ENCODE results near the gene UNC13C. TPM values are rescaled to one million over a fixed set of nuclear protein-coding genes. Genes with fewer than 3 reads are reported as not detected.

The UNC13C gene
- polyA plus RNA-seq, 1 experiment: not detected

DNA sequence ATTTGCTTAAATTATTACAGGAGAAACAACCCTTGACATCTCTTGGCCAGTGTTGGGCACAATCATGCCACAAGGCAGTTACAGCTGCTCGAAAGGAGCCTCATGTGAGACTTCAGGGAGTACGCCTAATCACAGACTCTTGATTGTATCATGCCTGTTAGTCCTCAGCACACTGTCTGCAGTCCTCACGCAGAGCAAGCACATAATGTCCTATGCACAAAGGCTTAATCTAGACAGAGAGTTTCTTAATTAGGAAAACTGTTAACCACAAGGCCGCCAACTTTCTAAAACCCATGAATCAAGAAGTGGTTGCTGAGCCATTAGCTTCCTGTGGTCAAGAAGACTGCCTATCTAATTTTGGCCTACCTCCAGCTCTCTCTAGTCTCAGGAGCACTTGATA lies 172.0 kb downstream of the UNC13C start:
- CTCF ChIA-PET: interaction anchor here (0.6 kb wide), 1 partner anchor 745 kb away, joined by 3 read pairs; no protein-coding TSS in a partner anchor
- no peaks in the 10 kb centered on the region for H3K27me3 ChIP-seq (ENCODE audit: control insufficient read depth, insufficient read depth, low read length)
- TF ChIP-seq, protein P1, sequence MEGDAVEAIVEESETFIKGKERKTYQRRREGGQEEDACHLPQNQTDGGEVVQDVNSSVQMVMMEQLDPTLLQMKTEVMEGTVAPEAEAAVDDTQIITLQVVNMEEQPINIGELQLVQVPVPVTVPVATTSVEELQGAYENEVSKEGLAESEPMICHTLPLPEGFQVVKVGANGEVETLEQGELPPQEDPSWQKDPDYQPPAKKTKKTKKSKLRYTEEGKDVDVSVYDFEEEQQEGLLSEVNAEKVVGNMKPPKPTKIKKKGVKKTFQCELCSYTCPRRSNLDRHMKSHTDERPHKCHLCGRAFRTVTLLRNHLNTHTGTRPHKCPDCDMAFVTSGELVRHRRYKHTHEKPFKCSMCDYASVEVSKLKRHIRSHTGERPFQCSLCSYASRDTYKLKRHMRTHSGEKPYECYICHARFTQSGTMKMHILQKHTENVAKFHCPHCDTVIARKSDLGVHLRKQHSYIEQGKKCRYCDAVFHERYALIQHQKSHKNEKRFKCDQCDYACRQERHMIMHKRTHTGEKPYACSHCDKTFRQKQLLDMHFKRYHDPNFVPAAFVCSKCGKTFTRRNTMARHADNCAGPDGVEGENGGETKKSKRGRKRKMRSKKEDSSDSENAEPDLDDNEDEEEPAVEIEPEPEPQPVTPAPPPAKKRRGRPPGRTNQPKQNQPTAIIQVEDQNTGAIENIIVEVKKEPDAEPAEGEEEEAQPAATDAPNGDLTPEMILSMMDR (IDR thresholded peaks at IDR 0.05; ENCODE audit: insufficient read depth, low read depth, low read length): no peak
- POLR2A ChIA-PET: no interaction called here
- DNase-seq (ENCODE audit: low read depth): no peak
- no peak overlapping the region for H3K4me3 ChIP-seq (ENCODE audit: low read depth, low read length)
- H3K36me3 ChIP-seq (ENCODE audit: control insufficient read depth, insufficient read depth, low read length): no peaks in the 10 kb centered on the region

DNA sequence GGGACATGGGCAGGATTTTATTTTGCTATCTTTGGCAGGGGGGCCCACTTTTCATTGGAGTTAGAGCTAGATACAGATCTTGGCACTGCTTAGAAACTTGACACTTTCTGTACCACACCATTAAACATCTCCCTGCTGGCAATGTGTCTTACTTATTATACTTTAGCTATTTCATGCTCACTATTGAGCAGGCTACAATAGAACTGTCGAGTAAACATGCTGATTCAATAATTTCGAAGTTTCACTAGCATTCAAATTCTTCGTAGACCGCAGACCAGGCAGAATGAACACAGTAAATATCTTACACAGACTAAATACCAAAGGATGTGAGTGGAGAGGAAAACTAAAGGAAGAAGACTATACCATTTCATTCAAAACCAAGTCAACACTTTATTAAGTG lies 180.8 kb downstream of the UNC13C start:
- TF ChIP-seq, protein P1 (IDR thresholded peaks at IDR 0.05; ENCODE audit: insufficient read depth, low read depth, low read length): no peak
- CTCF ChIA-PET: no interaction called here
- no peak for DNase-seq (ENCODE audit: low read depth)

DNA sequence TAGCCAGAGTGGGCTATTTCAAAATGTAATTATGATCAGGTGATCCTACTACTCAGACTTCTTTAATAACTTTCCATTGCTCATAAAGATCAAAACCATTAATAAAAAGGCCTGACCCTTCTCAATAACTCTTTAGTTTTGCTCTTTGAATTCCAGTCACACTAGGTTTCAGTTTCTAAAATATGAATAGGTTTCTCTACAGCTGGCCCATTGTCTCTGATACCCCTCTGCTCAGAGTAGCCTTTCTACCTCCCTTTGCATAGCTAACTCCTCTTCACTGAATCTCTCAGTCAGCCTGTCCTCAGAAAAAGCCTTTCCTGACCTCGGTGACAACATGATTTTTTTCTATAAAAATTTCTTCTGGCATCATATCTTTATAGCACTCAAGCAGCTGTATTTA lies 209.1 kb downstream of the UNC13C start:
- CTCF ChIA-PET: no interaction called here

More for the DNA sequence above, 180.8 kb downstream of the UNC13C start:
- Histone ChIP-seq H3K36me3 (ENCODE audit: control insufficient read depth, insufficient read depth, low read length) (no peaks in the 10 kb centered on the region), H3K4me3 (ENCODE audit: low read depth, low read length) (no peak overlapping the region), H3K27me3 (ENCODE audit: control insufficient read depth, insufficient read depth, low read length) (no peaks in the 10 kb centered on the region)
- POLR2A ChIA-PET: no interaction called here

DNA sequence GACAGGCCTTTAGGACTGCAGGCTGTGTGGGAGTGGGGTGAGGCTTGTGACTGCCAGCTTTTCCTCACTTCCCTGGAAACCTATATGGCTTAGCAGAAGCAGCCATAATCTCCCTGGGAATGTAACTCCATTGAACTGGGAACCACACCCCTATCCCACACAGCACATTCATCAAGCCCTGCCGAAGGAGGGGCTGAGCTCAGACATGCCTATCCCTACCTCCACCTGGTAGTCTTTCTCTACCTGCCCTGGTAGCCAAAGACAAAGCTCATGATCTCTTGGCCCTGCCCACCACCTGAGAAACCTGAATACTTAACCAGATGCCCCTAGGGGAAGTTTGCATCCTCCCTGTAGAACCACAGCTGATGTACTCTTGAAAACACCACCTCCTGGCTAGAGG lies 219.8 kb downstream of the UNC13C start:
- Histone ChIP-seq H3K27me3 (ENCODE audit: control insufficient read depth, insufficient read depth, low read length) (no peaks in the 10 kb centered on the region), H3K4me3 (ENCODE audit: low read depth, low read length) (no peak overlapping the region), H3K36me3 (ENCODE audit: control insufficient read depth, insufficient read depth, low read length) (no peaks in the 10 kb centered on the region)
- TF ChIP-seq, protein P1 (IDR thresholded peaks at IDR 0.05; ENCODE audit: insufficient read depth, low read depth, low read length): no peak
- ChIA-PET CTCF (no interaction called here), POLR2A (no interaction called here)
- no peak for DNase-seq (ENCODE audit: low read depth)

More for the DNA sequence above, 209.1 kb downstream of the UNC13C start:
- Histone ChIP-seq H3K36me3 (ENCODE audit: control insufficient read depth, insufficient read depth, low read length) (no peaks in the 10 kb centered on the region), H3K4me3 (ENCODE audit: low read depth, low read length) (no peak overlapping the region), H3K27me3 (ENCODE audit: control insufficient read depth, insufficient read depth, low read length) (no peaks in the 10 kb centered on the region)
- no peak for DNase-seq (ENCODE audit: low read depth)
- TF ChIP-seq, protein P1 (IDR thresholded peaks at IDR 0.05; ENCODE audit: insufficient read depth, low read depth, low read length): no peak
- POLR2A ChIA-PET: no interaction called here

DNA sequence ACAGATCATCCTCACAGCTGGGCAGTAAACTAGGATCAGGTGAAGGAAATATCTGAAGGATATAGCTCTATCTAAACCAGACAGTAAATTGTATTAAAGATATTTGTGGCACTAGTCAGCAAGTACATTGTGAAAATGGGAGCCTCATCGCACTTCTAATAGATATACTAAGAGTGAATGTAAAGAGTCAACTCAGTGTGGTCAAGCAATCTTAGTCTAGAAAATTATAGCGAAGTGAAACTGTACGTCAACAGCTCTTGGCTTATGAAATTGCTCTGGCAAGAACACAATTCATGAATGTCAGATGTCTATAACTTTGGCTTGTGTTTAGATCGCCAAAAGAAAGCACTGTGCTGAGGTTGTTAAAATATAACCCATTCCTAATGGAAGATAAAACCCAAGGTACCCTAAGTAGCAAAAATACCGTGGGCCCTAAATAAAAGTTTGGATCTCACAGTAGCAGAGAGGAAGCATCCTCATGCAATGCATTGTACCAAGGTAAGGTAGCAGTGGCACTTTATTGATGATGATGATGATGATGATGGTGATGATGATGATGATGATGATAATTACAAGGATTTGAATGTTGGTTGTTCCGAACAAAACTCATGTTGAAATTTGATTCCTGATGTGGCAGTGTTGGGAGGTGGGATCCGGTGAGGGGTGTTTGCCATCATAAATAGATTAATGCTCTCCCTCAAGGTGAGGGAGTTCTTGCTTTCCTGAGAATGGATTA lies 228.5 kb downstream of the UNC13C start:
- no peak for DNase-seq (ENCODE audit: low read depth)
- no peaks in the 10 kb centered on the region for H3K36me3 ChIP-seq (ENCODE audit: control insufficient read depth, insufficient read depth, low read length)
- TF ChIP-seq, protein P1 (IDR thresholded peaks at IDR 0.05; ENCODE audit: insufficient read depth, low read depth, low read length): no peak
- no peak overlapping the region for H3K4me3 ChIP-seq (ENCODE audit: low read depth, low read length)
- no peaks in the 10 kb centered on the region for H3K27me3 ChIP-seq (ENCODE audit: control insufficient read depth, insufficient read depth, low read length)
- CTCF ChIA-PET: interaction anchor here (0.6 kb wide), 1 partner anchor 151 kb away, joined by 3 read pairs; no protein-coding TSS in a partner anchor
- POLR2A ChIA-PET: no interaction called here

Data from BJ (cell line).